ENCODE results near the gene TMEM100.

- no peak for TF ChIP-seq POLR2AphosphoS5 (IDR thresholded peaks at IDR 0.05)
- TF ChIP-seq CTCF (IDR thresholded peaks at IDR 0.05) = no peak
These were observed 24.5 kb upstream of the TMEM100 start for GRCh38 chr17:55747209-55747608.

All from stomach (tissue), 4 donors.